Sigmoid colon (tissue), 7 donors: ENCODE results near the gene LXN. TPM values are rescaled to one million over a fixed set of nuclear protein-coding genes. Genes with fewer than 3 reads are reported as not detected.
A peak's percentile ranks its signal among the peaks of the same experiment; 100 is the strongest.

ENCODE experiments used
- DNase-seq: peaks from one replicate; pipeline ENCODE4 v3.0.0-alpha.2; 2019
- H3K27ac ChIP-seq, 4 donors: fragments of 200-600 bp; sonication (generic); one replicate each; pipeline ENCODE4 v1.5.1; 2016 to 2019; ENCODE audit warnings: mild to moderate bottlenecking in 1 of 4
- H3K27me3 ChIP-seq, 3 donors: fragments of 200-600 bp; sonication (generic); one replicate each; pipeline ENCODE4 v1.5.1; 2019; ENCODE audit warnings: mild to moderate bottlenecking in 1 of 3
- H3K36me3 ChIP-seq, 4 donors: fragments of 200-600 bp; sonication (generic); one replicate each; pipeline ENCODE4 v1.5.1; 2016 to 2019
- H3K4me1 ChIP-seq, 4 donors: fragments of 200-600 bp; sonication (generic); one replicate each; pipeline ENCODE4 v1.5.1; 2017 to 2019
- H3K4me3 ChIP-seq, 4 donors: fragments of 200-600 bp; sonication (generic); one replicate each; pipeline ENCODE4 v1.5.1; 2017 to 2019; ENCODE audit warnings: mild to moderate bottlenecking in 2 of 4, moderate library complexity in 1 of 4
- H3K9me3 ChIP-seq, 4 donors: fragments of 200-600 bp in 3 of 4; sonication (generic) in 3 of 4; one replicate each; pipeline versions ENCODE4 v1.5.1 to v1.6.1; 2013 to 2019
- EP300 ChIP-seq, 4 donors: sonication (generic); formaldehyde crosslinking; IDR thresholded peaks; one replicate each; pipeline ENCODE4 v1.6.1; 2017; ENCODE audit warnings: antibody characterized with exemption in 4 of 4
- POLR2A ChIP-seq, 2 donors: fragments of 450-650 bp; IDR thresholded peaks; one replicate each; pipeline ENCODE4 v1.6.1; 2016; ENCODE audit warnings: antibody characterized with exemption in 2 of 2, mild to moderate bottlenecking in 2 of 2, moderate library complexity in 2 of 2
- POLR2AphosphoS5 ChIP-seq, 4 donors: sonication (generic); formaldehyde crosslinking; IDR thresholded peaks; one replicate each; pipeline ENCODE4 v1.6.1; 2017; ENCODE audit warnings: antibody characterized with exemption in 4 of 4
- WGBS, 2 donors: extraction: QIAGEN DNeasy Blood & Tissue Kit; methylation state at CpG; one replicate each; pipeline ENCODE4 v1.1.7; 2013; 5-methylcytosine and 5-hydroxymethylcytosine counted together
- intact Hi-C: fragments of 100-400 bp; cut with DNase I; formaldehyde crosslinking; loops from one replicate; pipeline ENCODE4 v1.15.1; 2023
- polyA plus RNA-seq, 3 donors: library from polyadenylated mRNA; stranded (reverse); fragments of 200-250 nt; gene quantifications; one replicate each; pipeline ENCODE4 v1.2.3, GENCODE V29; 2013
- total RNA-seq, 4 donors: library from RNA; depleted of rRNA; stranded (reverse); fragments of >200 nt; gene quantifications; one replicate each; pipeline ENCODE4 v1.1.0, GENCODE V29; 2016
- TF ChIP-seq, protein P1 (sequence below), 4 experiments: fragments of 450-650 bp in 3 of 4; fragments of 200-600 bp in 1 of 4; IDR thresholded peaks; one replicate each; pipeline ENCODE4 v1.5.1; 2016 to 2019; ENCODE audit warnings: antibody characterized with exemption in 4 of 4, mild to moderate bottlenecking in 3 of 4, moderate library complexity in 2 of 4
- donor health status: healthy with polysubstance abuse.
- donor health status: Bipolar disorder and iron deficiency.
- donor health status: healthy.

Gene LXN
- total and polyA plus RNA-seq, 7 donors = 8.6 to 97.3 (median 13.2) TPM

DNA sequence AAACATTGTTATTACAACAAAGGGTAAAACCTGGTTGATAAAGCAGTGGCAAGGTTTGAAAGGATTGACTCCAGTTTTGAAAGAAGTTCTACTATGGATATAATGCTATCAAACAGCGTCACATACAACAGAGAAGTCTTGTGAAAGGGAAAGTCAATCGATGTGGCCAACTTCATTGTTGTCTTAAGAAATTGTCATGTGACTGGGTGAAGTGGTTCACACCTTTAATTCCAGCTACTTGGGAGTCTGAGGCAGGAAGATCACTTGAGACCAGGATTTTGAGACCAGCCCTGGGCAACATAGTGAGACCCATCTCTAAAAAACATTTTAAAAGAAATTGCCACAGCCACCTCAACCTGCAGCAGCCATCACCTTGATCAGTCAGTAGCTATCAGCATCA lies 6.2 kb upstream of the LXN start:
- whole genome bisulfite sequencing, 2 donors = 94 to 97% methylated on average over 2 of the region's 2 CpGs
- no peak overlapping the region for H3K4me3 ChIP-seq
- no peaks in the 10 kb centered on the region for H3K4me1 ChIP-seq
- H3K27ac ChIP-seq = no peak overlapping the region
- H3K9me3 ChIP-seq = no peaks in the 10 kb centered on the region
- H3K36me3 ChIP-seq = peaks cover 0 to 38% (median 0%) of the 10 kb centered on the region in 4 donors
- no peaks in the 10 kb centered on the region for H3K27me3 ChIP-seq
- intact Hi-C loops = no loop called here
- DNase-seq = no peak
- TF ChIP-seq POLR2A (IDR thresholded peaks at IDR 0.05) (no peak), POLR2AphosphoS5 (IDR thresholded peaks at IDR 0.05) (no peak), EP300 (IDR thresholded peaks at IDR 0.05) (no peak)
- TF ChIP-seq, protein P1, sequence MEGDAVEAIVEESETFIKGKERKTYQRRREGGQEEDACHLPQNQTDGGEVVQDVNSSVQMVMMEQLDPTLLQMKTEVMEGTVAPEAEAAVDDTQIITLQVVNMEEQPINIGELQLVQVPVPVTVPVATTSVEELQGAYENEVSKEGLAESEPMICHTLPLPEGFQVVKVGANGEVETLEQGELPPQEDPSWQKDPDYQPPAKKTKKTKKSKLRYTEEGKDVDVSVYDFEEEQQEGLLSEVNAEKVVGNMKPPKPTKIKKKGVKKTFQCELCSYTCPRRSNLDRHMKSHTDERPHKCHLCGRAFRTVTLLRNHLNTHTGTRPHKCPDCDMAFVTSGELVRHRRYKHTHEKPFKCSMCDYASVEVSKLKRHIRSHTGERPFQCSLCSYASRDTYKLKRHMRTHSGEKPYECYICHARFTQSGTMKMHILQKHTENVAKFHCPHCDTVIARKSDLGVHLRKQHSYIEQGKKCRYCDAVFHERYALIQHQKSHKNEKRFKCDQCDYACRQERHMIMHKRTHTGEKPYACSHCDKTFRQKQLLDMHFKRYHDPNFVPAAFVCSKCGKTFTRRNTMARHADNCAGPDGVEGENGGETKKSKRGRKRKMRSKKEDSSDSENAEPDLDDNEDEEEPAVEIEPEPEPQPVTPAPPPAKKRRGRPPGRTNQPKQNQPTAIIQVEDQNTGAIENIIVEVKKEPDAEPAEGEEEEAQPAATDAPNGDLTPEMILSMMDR (IDR thresholded peaks at IDR 0.05) = no peak

DNA sequence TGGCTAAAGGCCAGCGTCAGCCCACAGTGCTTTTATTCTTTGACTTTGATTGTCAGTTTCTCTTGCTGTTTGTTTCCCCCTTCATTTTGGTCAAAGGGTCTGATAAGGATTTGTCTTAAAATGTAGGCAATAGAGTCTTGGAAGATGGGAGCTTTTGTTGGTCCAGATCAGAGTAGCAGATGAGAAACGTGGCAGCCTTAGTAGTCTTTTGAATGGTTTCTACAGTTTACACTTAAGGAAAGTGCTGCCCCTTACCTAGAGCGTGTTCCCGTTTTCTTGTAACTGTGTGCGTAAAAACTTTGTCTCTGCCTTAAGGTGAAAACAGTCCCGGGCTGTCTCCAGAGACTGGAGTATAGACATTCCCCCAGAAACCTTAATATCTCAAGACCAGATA lies 630 bp downstream of the LXN start:
- H3K36me3 ChIP-seq = peaks cover 0 to 41% (median 0%) of the 10 kb centered on the region in 4 donors
- 2 to 6% methylated on average over 6 of the region's 6 CpGs for WGBS, 2 donors
- peaks cover 0 to 18% (median 13%) of the 10 kb centered on the region in 4 donors for H3K4me1 ChIP-seq
- no peaks in the 10 kb centered on the region for H3K27me3 ChIP-seq
- no peaks in the 10 kb centered on the region for H3K9me3 ChIP-seq
- intact Hi-C loops = no loop called here
- peak overlapping the region; percentile 32 to 61 (median 56) for H3K4me3 ChIP-seq
- H3K27ac ChIP-seq = peak overlapping the region; percentile 73 to 88 (median 79)
- no peak for TF ChIP-seq POLR2AphosphoS5 (IDR thresholded peaks at IDR 0.05)
- TF ChIP-seq, protein P1 (IDR thresholded peaks at IDR 0.05) = no peak
- TF ChIP-seq EP300 (IDR thresholded peaks at IDR 0.05) = no peak
- no peak for TF ChIP-seq POLR2A (IDR thresholded peaks at IDR 0.05)
- DNase-seq = no peak

DNA sequence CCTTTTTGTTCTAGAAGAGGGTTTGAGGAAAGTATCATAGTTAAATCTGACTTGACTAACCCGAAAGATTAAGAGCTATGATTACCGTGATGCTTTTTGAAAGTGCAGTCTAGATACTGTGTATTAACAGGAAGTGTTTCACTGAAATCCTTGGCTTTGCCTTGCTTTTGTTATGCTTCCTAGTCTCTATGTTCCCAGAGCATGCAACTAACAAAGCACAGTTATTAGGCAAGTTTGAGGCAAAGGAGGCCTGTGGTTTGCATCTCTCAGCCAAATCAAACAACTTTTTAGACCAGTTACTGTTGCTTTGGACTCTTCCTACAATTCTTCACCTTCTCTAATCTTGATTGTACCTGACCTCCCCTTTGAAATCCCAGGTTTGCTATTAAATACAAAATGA lies 3.9 kb downstream of the LXN start:
- DNase-seq = no peak
- Histone ChIP-seq H3K4me3 (no peak overlapping the region), H3K36me3 (peaks cover 0 to 70% (median 7%) of the 10 kb centered on the region in 4 donors), H3K27ac (no peak overlapping the region), H3K9me3 (no peaks in the 10 kb centered on the region), H3K4me1 (peaks cover 0 to 18% (median 13%) of the 10 kb centered on the region in 4 donors), H3K27me3 (no peaks in the 10 kb centered on the region)
- TF ChIP-seq POLR2A (IDR thresholded peaks at IDR 0.05) (no peak), EP300 (IDR thresholded peaks at IDR 0.05) (no peak), POLR2AphosphoS5 (IDR thresholded peaks at IDR 0.05) (no peak)
- TF ChIP-seq, protein P1 (IDR thresholded peaks at IDR 0.05) = no peak
- intact Hi-C loops = loop anchor here (5.0 kb wide), 1 partner anchor 134 kb away; the partner anchor contains the start of gene MFSD1
- WGBS, 2 donors = 86 to 87% methylated on average over 2 of the region's 2 CpGs

DNA sequence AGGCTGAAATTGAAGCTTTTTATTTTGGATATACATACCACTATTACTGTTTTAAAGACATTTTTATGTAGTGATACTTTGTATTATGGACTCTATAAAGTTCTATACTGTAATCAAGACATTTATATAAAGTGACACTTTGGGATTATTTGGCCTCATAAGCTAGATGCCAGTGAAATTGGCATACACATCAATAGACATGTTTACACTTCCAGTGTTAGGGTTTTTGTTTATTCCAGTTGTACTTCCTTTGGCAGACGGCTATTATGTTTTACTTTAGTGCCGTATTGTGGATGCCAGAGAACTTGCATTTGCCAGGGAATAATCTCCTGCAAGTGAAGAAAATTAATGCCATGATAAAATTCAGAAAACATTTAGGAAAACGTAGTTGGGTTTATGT lies 6.0 kb downstream of the LXN start:
- no peak for DNase-seq
- Histone ChIP-seq H3K9me3 (no peaks in the 10 kb centered on the region), H3K4me1 (peaks cover 0 to 3% (median under 1%) of the 10 kb centered on the region in 4 donors), H3K27me3 (no peaks in the 10 kb centered on the region), H3K4me3 (no peak overlapping the region), H3K27ac (no peak overlapping the region), H3K36me3 (peaks cover 1 to 91% (median 9%) of the 10 kb centered on the region in 4 donors)
- 72 to 80% methylated on average over 3 of the region's 3 CpGs for WGBS, 2 donors
- intact Hi-C loops = loop anchor here (5.0 kb wide), 1 partner anchor 136 kb away; the partner anchor contains the start of gene MFSD1
- no peak for TF ChIP-seq POLR2AphosphoS5 (IDR thresholded peaks at IDR 0.05)
- TF ChIP-seq, protein P1 (IDR thresholded peaks at IDR 0.05) = no peak
- no peak for TF ChIP-seq POLR2A (IDR thresholded peaks at IDR 0.05)
- TF ChIP-seq EP300 (IDR thresholded peaks at IDR 0.05) = no peak

DNA sequence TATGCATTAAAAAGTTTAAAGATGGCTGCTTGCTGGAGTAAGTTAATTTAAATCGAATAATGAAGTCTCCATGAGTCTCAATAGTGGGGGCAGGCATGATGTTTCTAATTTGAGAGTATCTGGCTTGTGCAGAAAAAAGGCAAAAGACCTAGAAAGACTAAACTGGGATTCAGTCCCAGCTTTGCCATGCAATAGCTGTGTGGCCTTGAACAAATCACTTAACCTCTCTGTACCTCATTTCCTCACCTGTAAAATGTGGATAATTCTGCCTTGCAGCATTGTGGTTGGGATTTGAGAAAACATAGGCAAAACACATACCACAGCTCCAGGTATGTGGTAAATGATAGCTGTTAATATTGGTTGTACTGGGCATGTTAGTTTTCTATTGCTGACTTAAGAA lies 8.6 kb downstream of the LXN start:
- TF ChIP-seq, protein P1 (IDR thresholded peaks at IDR 0.05) = no peak
- TF ChIP-seq EP300 (IDR thresholded peaks at IDR 0.05) = no peak
- no peak for TF ChIP-seq POLR2AphosphoS5 (IDR thresholded peaks at IDR 0.05)
- no peak for TF ChIP-seq POLR2A (IDR thresholded peaks at IDR 0.05)
- intact Hi-C loops = no loop called here
- no peaks in the 10 kb centered on the region for H3K27me3 ChIP-seq
- no peak for DNase-seq
- H3K27ac ChIP-seq = no peak overlapping the region
- no peaks in the 10 kb centered on the region for H3K4me1 ChIP-seq
- peaks cover 7 to 99% (median 21%) of the 10 kb centered on the region in 4 donors for H3K36me3 ChIP-seq
- 98 to 100% methylated on average over 1 of the region's 1 CpG for WGBS, 2 donors
- H3K4me3 ChIP-seq = no peak overlapping the region
- no peaks in the 10 kb centered on the region for H3K9me3 ChIP-seq
